Activated CD8-positive, alpha-beta memory T cell treated with anti-CD3 and anti-CD28 coated beads, Interleukin-2, amount 50 U/mL, for 24 hours (primary cell): ENCODE data around the gene RAD51B.
"Not testable (repeated sequence)": the region's sequence is repeated elsewhere in the genome, so short reads cannot be mapped to it uniquely, and the experiment has no call there.

ENCODE experiments used
- DNase-seq: peaks from one replicate; pipeline ENCODE4 v3.0.0-alpha.2; 2020; ENCODE audit errors: extremely low read depth

The RAD51B gene

GRCh38 chr14:68655021-68655831 is 835.6 kb downstream of the RAD51B start:
- DNase-seq, result no peak

- DNase-seq, result no peak
These were observed 836.3 kb downstream of the RAD51B start for GRCh38 chr14:68655911-68656316.

DNA sequence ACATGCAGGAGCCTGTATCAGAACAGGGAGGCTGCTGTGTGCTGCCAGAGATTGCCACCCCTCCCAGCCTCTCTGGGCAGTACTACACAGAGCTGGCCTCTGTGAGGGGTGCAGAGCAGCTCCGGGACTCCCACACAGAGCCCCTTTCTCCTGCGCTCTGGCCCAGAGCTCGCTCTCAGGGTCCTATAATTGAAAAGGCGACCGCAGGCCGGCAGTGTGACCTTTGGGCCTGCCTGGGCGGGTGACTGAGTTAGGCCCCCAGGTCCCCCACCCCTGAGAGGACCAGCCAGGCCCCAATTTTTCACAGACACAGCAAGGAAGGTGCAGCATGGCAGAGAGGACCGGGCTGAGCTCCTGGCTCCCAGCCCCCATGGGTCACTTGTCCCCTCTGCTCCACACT is 836.9 kb downstream of the RAD51B start:
- no peak for DNase-seq

GRCh38 chr14:68657300-68658028 is 837.9 kb downstream of the RAD51B start:
- DNase-seq, result no peak

- no peak for DNase-seq
These were observed 838.5 kb downstream of the RAD51B start for GRCh38 chr14:68658029-68658509.

DNA sequence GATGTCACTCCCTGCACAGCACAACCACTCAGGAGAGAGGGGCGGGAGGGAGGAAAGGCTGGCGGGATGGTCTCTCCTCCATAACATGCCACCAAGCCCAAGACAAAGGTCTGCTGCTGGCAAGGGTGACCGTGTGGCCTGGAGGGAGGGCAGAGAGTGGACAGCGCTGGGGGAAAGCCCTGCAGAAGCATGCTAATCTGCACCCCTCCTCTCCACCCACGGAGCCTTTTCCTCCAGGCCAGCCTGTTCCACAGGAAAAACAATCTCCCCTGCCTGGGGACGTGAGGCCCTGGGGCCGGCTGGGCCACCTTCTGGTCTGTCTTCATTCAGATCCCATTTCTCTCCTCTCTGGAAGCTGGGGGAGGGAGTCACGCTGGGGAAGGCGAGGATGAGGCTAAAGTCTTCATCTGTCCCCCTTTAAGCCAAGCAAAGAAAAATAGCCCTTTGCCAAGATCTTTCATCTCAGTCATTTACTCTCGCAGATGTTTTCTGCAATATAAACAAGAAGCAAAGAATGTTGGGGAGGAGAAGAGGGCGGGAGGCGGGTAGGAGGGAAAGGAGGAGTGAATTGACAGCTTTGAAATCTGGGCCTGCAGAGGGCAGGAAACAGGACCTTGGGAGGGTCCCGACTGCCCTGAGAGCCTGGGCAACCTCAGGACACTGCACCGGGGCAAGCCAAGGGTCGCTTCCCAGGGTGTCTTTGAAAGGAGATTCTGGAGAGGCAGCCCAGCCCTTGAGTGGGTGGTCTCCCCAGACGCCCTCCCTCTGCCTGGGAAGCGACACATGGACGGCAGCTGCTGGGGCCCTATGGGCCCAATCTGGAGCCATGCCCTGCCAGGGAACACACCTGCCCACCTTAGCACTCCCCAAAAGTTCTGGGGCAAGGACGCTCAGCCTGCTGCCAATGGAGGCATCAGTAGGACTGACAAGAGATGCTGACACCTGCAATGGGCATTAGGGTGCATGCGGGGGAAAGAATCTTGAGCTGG is 839.7 kb downstream of the RAD51B start:
- no peak for DNase-seq

GRCh38 chr14:68660495-68660894 is 840.9 kb downstream of the RAD51B start:
- no peak for DNase-seq

GRCh38 chr14:68661226-68662225 is 841.9 kb downstream of the RAD51B start:
- no peak for DNase-seq

DNA sequence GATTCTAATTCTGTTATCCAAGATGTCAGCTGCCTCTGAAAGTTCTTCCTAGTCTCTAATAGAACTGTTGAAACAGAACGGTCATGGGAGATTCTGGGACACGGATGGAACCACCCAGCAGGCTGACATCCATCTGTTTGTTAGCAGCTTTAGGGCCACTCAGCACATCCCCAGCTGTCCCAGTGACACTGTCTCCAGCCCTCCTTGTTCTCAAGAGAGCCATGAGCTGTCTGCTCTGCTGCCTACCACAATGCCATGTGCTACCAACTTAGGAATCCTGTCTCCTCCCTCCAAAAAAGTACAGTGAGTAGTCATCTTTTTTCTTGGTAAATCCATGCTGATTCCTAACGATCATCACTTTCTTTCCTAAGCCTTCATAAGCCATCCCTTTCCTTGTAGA is 842.8 kb downstream of the RAD51B start:
- no peak for DNase-seq

GRCh38 chr14:68662826-68663225 is 843.2 kb downstream of the RAD51B start:
- DNase-seq, result not testable (repeated sequence)

- peak; percentile 41 for DNase-seq
These were observed 844.0 kb downstream of the RAD51B start for GRCh38 chr14:68663385-68664076.

- no peak for DNase-seq
These were observed 844.7 kb downstream of the RAD51B start for GRCh38 chr14:68664225-68664681.

DNA sequence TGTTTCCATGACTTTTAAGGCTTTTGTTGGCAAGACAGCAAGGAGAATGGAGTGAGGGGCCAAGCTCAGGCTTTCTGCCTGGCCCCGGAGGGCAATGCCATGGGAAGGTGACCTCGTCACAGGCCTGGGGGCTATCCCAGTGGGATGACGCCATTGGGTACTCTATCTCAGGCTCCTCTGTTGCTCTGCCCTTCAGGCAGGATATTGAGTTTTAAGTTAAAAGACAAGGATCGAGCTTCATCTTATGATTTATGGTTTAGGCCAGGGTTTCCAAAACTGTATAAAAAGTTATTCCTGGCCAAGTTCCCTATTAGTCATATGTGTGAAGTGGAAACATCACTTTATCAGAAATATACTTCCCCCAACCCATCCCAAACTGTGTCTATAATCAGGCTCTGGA is 845.6 kb downstream of the RAD51B start:
- no peak for DNase-seq

- no peak for DNase-seq
These were observed 846.2 kb downstream of the RAD51B start for GRCh38 chr14:68665792-68666204.

GRCh38 chr14:68666236-68666635 is 846.7 kb downstream of the RAD51B start:
- DNase-seq, result no peak

GRCh38 chr14:68666899-68667298 is 847.3 kb downstream of the RAD51B start:
- no peak for DNase-seq

DNA sequence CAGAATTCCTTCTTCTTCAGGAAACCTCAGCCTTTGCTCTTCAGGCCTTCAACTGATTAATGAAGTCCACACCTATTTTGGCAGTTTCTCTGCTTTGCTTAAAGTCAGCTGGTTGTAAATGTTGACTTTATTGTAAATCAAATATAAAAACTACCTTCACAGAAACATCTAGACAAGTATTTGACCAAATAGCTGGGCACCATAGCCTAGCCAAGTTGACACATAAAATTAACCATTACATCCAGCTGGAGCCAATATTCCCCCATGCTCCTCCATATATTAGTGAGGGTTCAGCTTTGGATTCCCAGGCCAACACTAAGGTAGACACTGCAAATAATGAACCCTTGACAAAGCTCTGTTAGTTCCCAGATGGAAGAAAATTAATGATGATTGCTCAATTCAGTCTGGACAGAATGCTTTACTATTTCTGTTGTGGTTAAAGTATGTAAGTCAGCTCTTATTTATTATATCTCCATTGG is 847.8 kb downstream of the RAD51B start:
- no peak for DNase-seq

DNA sequence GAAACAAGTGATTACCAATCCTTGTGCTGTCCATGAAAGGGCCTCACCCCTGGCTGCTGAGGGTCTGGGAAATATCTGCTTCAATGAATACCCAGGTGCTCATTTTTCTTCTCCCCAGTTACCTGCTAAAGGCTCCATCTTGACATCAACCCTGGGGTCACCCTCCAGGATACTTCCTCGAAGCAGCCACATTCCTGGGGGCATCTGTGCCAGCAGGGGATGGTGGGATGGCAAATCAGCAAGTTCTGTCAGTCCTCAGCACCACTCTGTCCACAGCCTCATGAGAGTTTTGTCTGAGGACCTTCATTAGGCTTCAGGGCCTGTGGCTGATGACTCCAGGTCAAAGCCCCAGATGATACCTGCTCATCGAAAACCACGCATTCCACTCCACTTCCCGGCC is 848.4 kb downstream of the RAD51B start:
- no peak for DNase-seq

DNA sequence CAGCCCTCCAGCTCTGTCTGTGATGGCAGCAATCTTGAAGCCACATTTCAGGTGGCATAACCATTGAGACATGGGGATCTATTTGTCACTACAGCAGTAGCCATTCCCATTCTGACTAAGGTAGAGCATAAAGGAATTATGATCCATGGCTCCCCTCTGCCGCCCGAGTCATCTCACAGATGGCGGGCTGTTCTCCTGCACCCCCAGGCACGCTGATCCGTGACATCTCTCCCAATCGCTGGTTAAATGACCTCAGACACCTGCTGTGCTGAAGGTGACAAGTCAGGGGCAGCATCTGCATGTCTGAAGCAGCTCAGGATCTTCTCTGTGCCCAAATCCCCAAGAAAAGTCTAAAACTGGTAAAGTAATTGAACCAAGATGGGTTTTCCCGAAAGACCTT is 849.0 kb downstream of the RAD51B start:
- DNase-seq, result no peak

DNA sequence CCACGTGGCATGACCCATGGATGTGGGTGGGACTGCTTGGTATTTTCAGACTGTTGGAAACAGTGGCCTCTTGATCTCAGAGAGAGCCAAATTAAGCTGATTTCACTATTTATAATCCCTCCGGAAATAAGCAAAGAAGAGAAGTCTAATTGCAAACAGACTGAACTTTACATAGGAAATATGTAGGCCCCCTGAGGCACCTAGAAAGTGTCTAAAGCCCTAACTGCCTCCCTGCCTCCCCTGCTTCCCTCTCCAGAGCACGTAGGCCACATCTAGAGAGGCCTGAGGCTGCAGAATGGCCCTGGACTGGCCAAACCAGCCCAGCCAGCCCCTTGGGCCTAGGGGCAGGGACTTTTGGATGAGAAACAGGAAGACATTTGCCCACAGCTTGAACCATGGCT is 849.5 kb downstream of the RAD51B start:
- DNase-seq, result no peak
